Karpas-422 (cell line): ENCODE measurements around the gene MSH2. TPM values are rescaled to one million over a fixed set of nuclear protein-coding genes. Genes with fewer than 3 reads are reported as not detected.

Source experiments
- DNase-seq: peaks from one replicate; pipeline ENCODE4 v3.0.0-alpha.2; 2015
- H2AFZ ChIP-seq: fragments of 200-600 bp; sonication (generic); 2 replicates; pipeline ENCODE4 v1.6.1; 2014; ENCODE audit warnings: antibody characterized with exemption, low read length, mixed read lengths
- H3K27ac ChIP-seq: fragments of 200-600 bp; sonication (generic); 2 replicates; pipeline ENCODE4 v1.5.1; 2014; ENCODE audit warnings: mild to moderate bottlenecking, low read length, moderate library complexity
- H3K27me3 ChIP-seq: fragments of 200-600 bp; sonication (generic); 2 replicates; pipeline ENCODE4 v1.6.1; 2014; ENCODE audit warnings: low read length, mixed read lengths
- H3K36me3 ChIP-seq: fragments of 200-600 bp; sonication (generic); 2 replicates; pipeline ENCODE4 v1.6.1; 2014; ENCODE audit warnings: low read length, mixed read lengths; ENCODE audit not compliant: insufficient read depth
- H3K4me1 ChIP-seq: fragments of 200-600 bp; sonication (generic); 2 replicates; pipeline ENCODE4 v1.6.1; 2014; ENCODE audit warnings: mild to moderate bottlenecking, low read length, mixed read lengths
- H3K4me2 ChIP-seq: fragments of 200-600 bp; sonication (generic); 2 replicates; pipeline ENCODE4 v1.6.1; 2014; ENCODE audit warnings: low read length, low read depth, mild to moderate bottlenecking; ENCODE audit not compliant: poor library complexity, severe bottlenecking
- H3K4me3 ChIP-seq: fragments of 200-600 bp; sonication (generic); 2 replicates; pipeline ENCODE4 v1.5.1; 2014; ENCODE audit warnings: mild to moderate bottlenecking, antibody characterized with exemption, low read length, mixed read lengths
- H3K79me2 ChIP-seq: fragments of 200-600 bp; sonication (generic); 2 replicates; pipeline ENCODE4 v1.6.1; 2014; ENCODE audit warnings: mild to moderate bottlenecking, low read length, mixed read lengths
- H3K9ac ChIP-seq: fragments of 200-600 bp; sonication (generic); 2 replicates; pipeline ENCODE4 v1.6.0; 2014; ENCODE audit warnings: low read length
- H3K9me2 ChIP-seq: fragments of 200-600 bp; sonication (generic), shearing (Covaris generic); replicated peaks from 2 replicates; pipeline ENCODE4 v1.6.0; 2014; ENCODE audit warnings: mild to moderate bottlenecking, low read length, moderate library complexity; ENCODE audit not compliant: insufficient read depth
- H3K9me3 ChIP-seq: fragments of 300-700, 200-600 bp; sonication (generic); 2 replicates; pipeline ENCODE4 v1.6.1; 2014; ENCODE audit warnings: low read length, mixed read lengths
- H4K20me1 ChIP-seq: fragments of 200-600 bp; sonication (generic); 2 replicates; pipeline ENCODE4 v1.6.1; 2014; ENCODE audit warnings: mild to moderate bottlenecking, antibody characterized with exemption, low read length, low read depth; ENCODE audit not compliant: insufficient read depth
- total RNA-seq: library from RNA; depleted of rRNA; stranded (reverse); fragments of >200 nt; shearing (Covaris generic); gene quantifications from 2 replicates; pipeline ENCODE4 v1.2.3, GENCODE V29; 2014; ENCODE audit warnings: low replicate concordance

Gene MSH2
- total RNA-seq, 1 experiment from 2014 or later, result 38.7 TPM

DNA sequence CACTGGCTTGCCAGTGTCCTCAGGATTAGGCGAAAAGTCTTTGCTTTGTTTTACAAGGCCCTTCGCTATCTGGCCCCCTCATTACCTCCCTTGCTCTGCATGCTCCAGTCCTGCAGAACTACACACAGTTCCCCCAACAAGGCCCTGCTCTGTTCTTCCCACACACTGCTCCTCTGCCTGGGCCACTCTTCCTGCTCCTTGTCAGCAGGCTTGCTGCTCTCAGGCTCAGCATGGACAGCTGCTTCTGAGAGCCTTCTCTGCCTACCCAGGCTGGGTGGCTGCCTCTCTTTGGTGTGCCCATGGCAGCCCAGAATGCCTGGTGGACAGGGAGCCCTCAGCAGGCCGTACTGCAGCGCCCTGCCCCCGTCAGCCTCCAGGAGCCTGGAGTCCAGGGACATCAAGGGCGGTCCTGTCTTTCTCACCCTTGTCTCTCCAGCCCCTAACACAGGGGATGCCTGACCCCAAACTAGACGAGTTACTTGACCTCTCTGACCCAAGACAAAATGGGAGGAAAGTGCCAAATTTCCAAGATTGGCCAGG, 111.1 kb downstream of the MSH2 start:
- Histone ChIP-seq H3K4me1 (peaks cover 54% of the 10 kb centered on the region), H3K9ac (no peak overlapping the region), H3K79me2 (peaks cover 5% of the 10 kb centered on the region), H2AFZ (no peak overlapping the region), H3K4me2 (no peak overlapping the region), H3K36me3 (peaks cover 63% of the 10 kb centered on the region), H3K9me2 (no peaks in the 10 kb centered on the region), H3K4me3 (no peak overlapping the region), H3K9me3 (no peaks in the 10 kb centered on the region), H4K20me1 (no peaks in the 10 kb centered on the region), H3K27ac (peak overlapping the region; percentile 59), H3K27me3 (no peaks in the 10 kb centered on the region)
- no peak for DNase-seq

DNA sequence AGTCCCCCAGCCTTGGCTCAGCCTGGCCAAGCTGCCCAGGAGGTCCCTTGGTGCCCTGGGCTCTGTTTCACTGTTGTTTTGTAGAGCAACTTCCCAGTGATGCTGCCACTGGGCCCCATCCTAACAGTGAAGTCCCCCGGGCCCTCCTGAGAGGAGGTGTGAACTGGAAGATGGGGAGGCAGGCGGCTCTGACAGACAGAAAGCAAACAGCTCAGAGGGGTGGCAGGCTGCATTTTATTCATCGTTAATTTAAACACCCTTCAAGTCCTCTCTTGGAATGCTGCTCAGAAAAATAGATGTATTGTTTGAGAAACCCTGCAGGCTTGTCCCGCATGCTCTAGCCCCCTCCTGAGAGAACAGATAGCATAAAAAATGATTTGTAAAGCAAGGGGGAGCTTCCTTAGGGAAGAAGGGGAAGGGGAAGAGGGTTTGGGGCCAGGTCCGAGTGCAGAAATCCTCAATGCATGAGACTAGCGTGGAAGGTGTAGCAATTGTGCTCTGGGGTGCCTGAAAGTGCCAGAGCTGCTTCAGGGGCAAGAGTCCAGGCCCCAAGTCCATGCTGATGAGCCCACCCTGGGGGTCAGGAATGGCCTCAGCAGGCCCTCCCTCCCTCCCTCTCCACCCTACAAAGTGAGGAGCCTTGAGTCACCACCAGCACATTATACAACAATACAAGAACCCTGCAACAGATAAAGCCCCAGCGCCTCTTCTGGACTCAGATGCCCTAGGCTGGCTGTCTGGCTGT, 113.6 kb downstream of the MSH2 start:
- no peak for DNase-seq
- peak overlapping the region; percentile 59 for H3K27ac ChIP-seq
- H3K9ac ChIP-seq, result no peak overlapping the region
- peaks cover 22% of the 10 kb centered on the region for H3K79me2 ChIP-seq
- no peak overlapping the region for H2AFZ ChIP-seq
- H3K4me1 ChIP-seq, result peaks cover 60% of the 10 kb centered on the region
- H4K20me1 ChIP-seq, result no peaks in the 10 kb centered on the region
- H3K9me2 ChIP-seq, result no peaks in the 10 kb centered on the region
- peaks cover 73% of the 10 kb centered on the region for H3K36me3 ChIP-seq
- H3K9me3 ChIP-seq, result no peaks in the 10 kb centered on the region
- no peaks in the 10 kb centered on the region for H3K27me3 ChIP-seq
- H3K4me3 ChIP-seq, result no peak overlapping the region
- H3K4me2 ChIP-seq, result no peak overlapping the region

DNA sequence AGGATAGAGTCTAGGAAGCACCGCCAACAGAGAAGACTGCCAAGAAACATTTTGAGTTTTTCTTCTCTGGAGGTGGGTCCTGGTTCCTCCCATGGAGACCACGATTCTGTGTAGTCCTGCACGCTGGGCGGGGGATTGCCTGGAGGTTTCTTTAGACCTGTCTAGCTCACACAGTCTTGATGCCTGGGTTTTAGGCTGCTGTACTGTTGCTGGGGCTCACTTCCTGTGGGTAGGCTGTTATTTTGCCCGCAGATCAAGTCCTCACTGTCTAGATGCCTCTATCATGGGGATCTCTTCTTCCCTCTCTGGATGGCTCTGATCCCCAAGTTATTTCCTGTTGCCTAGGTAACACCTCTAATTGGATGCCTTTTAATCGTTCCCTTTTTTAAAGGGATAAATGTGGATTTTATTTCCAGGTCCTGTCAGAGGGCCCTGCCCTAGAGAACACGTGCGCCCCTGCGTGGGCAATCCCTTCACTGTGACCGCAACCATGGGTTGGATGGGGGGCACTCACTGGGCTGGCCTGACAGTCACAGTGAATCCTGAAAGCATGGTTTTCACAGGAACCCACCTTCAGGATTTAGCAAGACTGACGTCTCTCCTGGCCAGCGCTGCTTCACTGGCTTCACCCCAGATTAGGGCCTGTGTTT, 115.7 kb downstream of the MSH2 start:
- Histone ChIP-seq H4K20me1 (no peaks in the 10 kb centered on the region; the same call in 1 of the 2 replicates), H3K27me3 (no peaks in the 10 kb centered on the region), H3K36me3 (peaks cover 63% of the 10 kb centered on the region), H3K9ac (no peak overlapping the region), H3K4me3 (no peak overlapping the region), H3K9me3 (no peaks in the 10 kb centered on the region), H3K9me2 (no peaks in the 10 kb centered on the region), H3K4me1 (peaks cover 62% of the 10 kb centered on the region), H3K79me2 (peaks cover 41% of the 10 kb centered on the region), H3K4me2 (no peak overlapping the region), H2AFZ (no peak overlapping the region), H3K27ac (peak overlapping the region; percentile 62; the same call in 1 of the 2 replicates)
- DNase-seq, result no peak

DNA sequence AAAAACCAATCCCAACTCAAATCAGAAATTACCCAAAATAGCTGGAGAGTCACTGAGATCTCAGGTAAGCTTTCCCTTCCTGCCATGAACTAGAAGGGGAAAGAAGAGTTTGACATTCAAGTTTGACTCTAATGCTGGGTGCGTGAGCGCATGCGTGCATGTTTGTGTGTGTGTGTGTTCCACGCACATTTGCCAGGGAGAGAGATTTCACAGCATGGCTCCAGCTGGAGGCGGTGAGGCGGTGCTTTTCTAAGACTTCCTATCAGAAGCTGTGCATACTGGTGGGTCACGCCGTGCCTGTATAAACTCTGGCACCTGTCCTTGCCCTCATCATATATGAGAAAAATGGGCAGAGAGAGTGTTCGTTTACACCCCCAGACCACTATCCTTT, 116.2 kb downstream of the MSH2 start:
- no peak overlapping the region for H3K9ac ChIP-seq
- H4K20me1 ChIP-seq, result no peaks in the 10 kb centered on the region; the same call in 1 of the 2 replicates
- H3K36me3 ChIP-seq, result peaks cover 59% of the 10 kb centered on the region
- no peaks in the 10 kb centered on the region for H3K27me3 ChIP-seq
- H3K27ac ChIP-seq, result peak overlapping the region; percentile 93; the same call in 1 of the 2 replicates
- H3K4me3 ChIP-seq, result no peak overlapping the region
- peaks cover 62% of the 10 kb centered on the region for H3K4me1 ChIP-seq
- DNase-seq, result no peak
- no peak overlapping the region for H3K4me2 ChIP-seq
- H3K79me2 ChIP-seq, result peaks cover 47% of the 10 kb centered on the region
- no peak overlapping the region for H2AFZ ChIP-seq
- no peaks in the 10 kb centered on the region for H3K9me3 ChIP-seq
- no peaks in the 10 kb centered on the region for H3K9me2 ChIP-seq

DNA sequence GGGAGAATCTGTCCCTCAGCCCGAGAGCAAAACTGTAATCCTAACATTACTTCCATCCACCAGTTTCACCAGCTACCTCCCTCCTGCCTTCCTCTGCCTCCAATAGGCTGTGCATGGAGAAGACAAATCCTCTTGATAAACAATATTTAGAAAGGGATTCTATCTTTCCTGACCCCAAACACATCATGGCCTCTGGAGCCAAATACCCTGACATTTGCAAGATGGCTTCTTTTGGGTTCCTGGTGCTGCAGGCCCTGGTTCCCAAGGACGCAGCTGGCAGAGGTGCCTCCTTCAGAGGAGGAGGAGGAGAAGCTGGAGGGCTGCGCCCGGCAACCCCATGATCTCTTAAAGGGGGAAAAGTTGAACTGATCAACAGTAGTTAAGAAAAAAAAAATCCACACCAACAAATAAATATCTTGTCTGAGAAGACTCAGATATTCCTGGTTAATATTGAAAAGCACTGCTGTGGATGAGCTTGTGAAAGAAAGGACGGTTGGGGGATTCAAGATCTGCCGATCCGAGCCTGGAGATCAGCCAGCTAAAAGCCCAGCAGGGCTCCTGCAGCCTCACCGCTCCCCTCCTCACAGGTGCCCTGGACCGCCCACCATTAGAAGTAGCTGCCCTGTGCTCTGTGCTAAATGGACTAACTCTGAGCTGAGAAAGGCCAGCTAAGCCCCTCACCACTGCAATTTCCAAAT, 116.8 kb downstream of the MSH2 start:
- H3K27me3 ChIP-seq, result no peaks in the 10 kb centered on the region
- no peaks in the 10 kb centered on the region for H3K9me3 ChIP-seq
- DNase-seq, result no peak
- H3K79me2 ChIP-seq, result peaks cover 53% of the 10 kb centered on the region
- H3K4me2 ChIP-seq, result peak overlapping the region; percentile 68
- no peak overlapping the region for H2AFZ ChIP-seq
- H3K9ac ChIP-seq, result peak overlapping the region; percentile 81; the same call in 1 of the 2 replicates
- H3K36me3 ChIP-seq, result peaks cover 55% of the 10 kb centered on the region
- no peaks in the 10 kb centered on the region for H3K9me2 ChIP-seq
- H3K4me3 ChIP-seq, result peak overlapping the region; percentile 57; the same call in 1 of the 2 replicates
- no peaks in the 10 kb centered on the region; the same call in 1 of the 2 replicates for H4K20me1 ChIP-seq
- H3K27ac ChIP-seq, result peak overlapping the region; percentile 93
- peaks cover 68% of the 10 kb centered on the region for H3K4me1 ChIP-seq

DNA sequence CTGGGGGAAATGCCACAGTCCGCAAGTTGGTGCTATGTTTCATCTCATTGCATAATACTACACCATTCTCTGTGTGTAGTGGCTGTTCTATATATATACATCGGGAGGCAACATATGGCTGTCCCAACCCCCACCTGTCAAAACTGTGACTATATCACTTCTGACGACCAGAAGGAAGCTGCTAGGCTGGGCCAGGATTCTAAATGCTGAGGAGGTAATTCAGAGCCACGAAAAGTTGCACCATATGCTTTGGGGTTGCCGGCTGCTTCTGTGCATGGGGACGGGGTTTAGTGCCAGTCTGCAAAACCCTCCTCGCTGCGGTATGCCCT, 117.3 kb downstream of the MSH2 start:
- Histone ChIP-seq H3K4me2 (peak overlapping the region; percentile 68), H4K20me1 (no peaks in the 10 kb centered on the region; the same call in 1 of the 2 replicates), H3K4me3 (peak overlapping the region; percentile 57), H3K9me3 (no peaks in the 10 kb centered on the region), H3K4me1 (peaks cover 69% of the 10 kb centered on the region), H3K79me2 (peaks cover 58% of the 10 kb centered on the region), H3K9me2 (no peaks in the 10 kb centered on the region), H3K36me3 (peaks cover 50% of the 10 kb centered on the region), H2AFZ (no peak overlapping the region), H3K27me3 (no peaks in the 10 kb centered on the region), H3K27ac (peak overlapping the region; percentile 93), H3K9ac (peak overlapping the region; percentile 81)
- DNase-seq, result no peak

DNA sequence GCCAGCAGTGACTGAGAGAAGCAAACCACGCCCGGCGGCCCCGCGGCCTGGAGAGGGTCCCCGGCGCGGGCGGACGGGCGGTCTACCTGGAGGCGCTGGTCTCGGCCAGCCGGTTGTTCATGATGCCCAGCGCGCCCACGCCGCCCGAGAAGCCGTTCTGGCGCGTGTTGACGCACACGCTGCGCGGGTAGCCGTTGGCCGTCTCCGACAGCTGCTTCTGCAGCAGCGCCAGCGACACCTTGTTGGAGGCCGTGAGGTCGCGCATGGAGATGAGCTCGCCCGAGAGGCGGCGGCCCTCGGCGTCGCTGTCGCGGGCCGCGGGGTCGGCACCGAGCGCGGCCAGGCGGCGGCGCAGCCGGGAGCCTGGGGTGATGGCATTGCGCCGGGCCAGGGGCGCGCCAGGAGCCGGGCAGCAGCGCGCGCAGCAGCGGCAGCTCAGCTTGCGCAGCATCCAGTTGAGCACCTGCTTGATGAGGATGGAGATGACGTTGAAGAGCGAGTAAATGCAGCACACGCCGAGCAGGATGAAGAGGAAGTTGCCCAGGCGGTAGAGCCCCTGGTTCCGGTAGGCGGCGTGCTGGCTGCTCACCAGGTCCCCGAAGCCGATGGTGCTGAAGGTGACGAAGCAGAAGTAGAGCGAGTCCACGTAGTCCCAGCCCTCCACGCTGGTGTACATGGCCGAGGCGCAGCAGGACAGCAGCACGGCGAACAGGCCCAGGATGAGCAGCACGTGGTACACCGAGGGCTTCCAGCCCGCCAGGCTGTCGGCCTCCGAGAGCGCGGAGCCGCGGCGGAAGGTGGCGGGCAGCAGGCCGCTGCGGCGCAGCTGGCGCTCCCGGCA, 118.1 kb downstream of the MSH2 start:
- Histone ChIP-seq H4K20me1 (no peaks in the 10 kb centered on the region; the same call in 1 of the 2 replicates), H3K4me1 (peaks cover 69% of the 10 kb centered on the region), H3K36me3 (peaks cover 42% of the 10 kb centered on the region), H3K27me3 (no peaks in the 10 kb centered on the region), H3K9me2 (no peaks in the 10 kb centered on the region), H3K4me3 (peak overlapping the region; percentile 58), H3K4me2 (peak overlapping the region; percentile 68), H3K9me3 (no peaks in the 10 kb centered on the region), H2AFZ (no peak overlapping the region), H3K9ac (peak overlapping the region; percentile 81), H3K79me2 (peaks cover 64% of the 10 kb centered on the region), H3K27ac (peak overlapping the region; percentile 93)
- DNase-seq, result peak; percentile 96
